Activated B cell treated with CpG ODN at 0.5 μM for 24 hours (primary cell): ENCODE results near the gene GSTO1. TPM values are rescaled to one million over a fixed set of nuclear protein-coding genes. Genes with fewer than 3 reads are reported as not detected.
"Not testable (repeated sequence)": the region's sequence is repeated elsewhere in the genome, so short reads cannot be mapped to it uniquely, and the experiment has no call there.

ENCODE experiments used
- ATAC-seq: fragments of 200-7000 bp; cut with Tn5 transposase; one replicate; pipeline ENCODE4 v1.10.0; 2021; ENCODE audit warnings: low read depth, mild to moderate bottlenecking, moderate library complexity
- CTCF ChIA-PET: fragments of 350-600 bp; sonication (Branson Sonifier 250); formaldehyde crosslinking; loops from one replicate; lab custom pipeline; 2021; ENCODE audit warnings: antibody characterized with exemption; lab: Charles Lee
- POLR2A ChIA-PET: fragments of 350-600 bp; sonication (Branson Sonifier 250); formaldehyde crosslinking; loops from one replicate; lab custom pipeline; 2021; ENCODE audit warnings: antibody characterized with exemption; lab: Charles Lee
- DNase-seq: peaks from one replicate; pipeline ENCODE4 v3.0.0; 2022
- H3K27ac Mint-ChIP-seq: one replicate; pipeline ENCODE4 v1.8.0; 2020; ENCODE audit warnings: mixed read lengths
- H3K27me3 Mint-ChIP-seq: one replicate; pipeline ENCODE4 v1.8.0; 2021; ENCODE audit warnings: mixed read lengths
- H3K36me3 Mint-ChIP-seq: one replicate; pipeline ENCODE4 v1.8.0; 2021; ENCODE audit warnings: low read depth, mixed read lengths
- H3K4me1 Mint-ChIP-seq: one replicate; pipeline ENCODE4 v1.8.0; 2021; ENCODE audit warnings: mixed read lengths
- H3K4me3 Mint-ChIP-seq: one replicate; pipeline ENCODE4 v1.8.0; 2020; ENCODE audit warnings: mild to moderate bottlenecking, mixed read lengths
- H3K9me3 Mint-ChIP-seq: one replicate; pipeline ENCODE4 v1.8.0; 2020; ENCODE audit warnings: mixed read lengths
- CTCF ChIP-seq: fragments of 200-600 bp; IDR thresholded peaks from one replicate; pipeline ENCODE4 v1.8.0; 2022; ENCODE audit warnings: antibody characterized with exemption, mild to moderate bottlenecking
- intact Hi-C: fragments of 100-400 bp; cut with micrococcal nuclease; formaldehyde crosslinking; loops from one replicate; pipeline ENCODE4 v1.15.1; 2024
- total RNA-seq: library from RNA; stranded (reverse); gene quantifications from 2 replicates; pipeline ENCODE4 v1.2.3, GENCODE V29; 2022

The GSTO1 gene
- total RNA-seq, 1 donor from 2014 or later: 43.0 TPM

GRCh38 chr10:104243512-104243911 is 11.2 kb upstream of the GSTO1 start:
- no peak overlapping the region for H3K4me3 Mint-ChIP-seq
- DNase-seq: no peak

DNA sequence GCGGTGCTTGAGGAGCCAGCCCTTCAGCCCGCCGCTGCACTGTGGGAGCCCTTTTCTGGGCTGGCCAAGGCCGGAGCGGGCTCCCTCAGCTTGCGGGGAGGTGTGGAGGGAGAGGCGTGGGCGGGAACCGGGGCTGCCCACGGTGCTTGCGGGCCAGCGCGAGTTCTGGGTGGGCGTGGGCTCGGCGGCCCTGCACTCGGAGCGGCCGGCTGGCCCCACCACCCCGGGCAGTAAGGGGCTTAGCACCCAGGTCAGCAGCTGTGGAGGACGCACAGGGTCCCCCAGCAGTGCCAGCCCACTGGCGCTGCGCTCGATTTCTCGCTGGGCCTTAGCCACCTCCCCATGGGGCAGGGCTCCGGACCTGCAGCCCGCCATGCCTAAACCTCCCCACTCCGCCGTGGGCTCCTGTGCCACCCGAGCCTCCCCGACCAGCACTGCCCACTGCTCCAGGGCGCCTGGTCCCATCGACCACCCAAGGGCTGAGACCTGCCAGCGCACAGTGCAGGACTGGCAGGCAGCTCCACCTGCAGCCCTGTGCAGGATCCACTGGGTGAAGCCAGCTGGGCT is 9.5 kb upstream of the GSTO1 start:
- Mint-ChIP-seq H3K27me3 (peaks cover 22% of the 10 kb centered on the region), H3K36me3 (no peaks in the 10 kb centered on the region), H3K4me1 (no peaks in the 10 kb centered on the region), H3K4me3 (no peak overlapping the region), H3K9me3 (no peaks in the 10 kb centered on the region), H3K27ac (no peak overlapping the region)
- intact Hi-C loops: no loop called here
- TF ChIP-seq CTCF: no peak
- ATAC-seq (no peak), DNase-seq (no peak)
- CTCF ChIA-PET: no interaction called here
- POLR2A ChIA-PET: no interaction called here

More at GRCh38 chr10:104243512-104243911, 11.2 kb upstream of the GSTO1 start:
- ATAC-seq: no peak
- Mint-ChIP-seq H3K36me3 (no peaks in the 10 kb centered on the region), H3K4me1 (no peaks in the 10 kb centered on the region), H3K27me3 (peaks cover 15% of the 10 kb centered on the region), H3K27ac (no peak overlapping the region), H3K9me3 (no peaks in the 10 kb centered on the region)
- ChIA-PET POLR2A (no interaction called here), CTCF (no interaction called here)
- TF ChIP-seq CTCF: no peak
- intact Hi-C loops: no loop called here

DNA sequence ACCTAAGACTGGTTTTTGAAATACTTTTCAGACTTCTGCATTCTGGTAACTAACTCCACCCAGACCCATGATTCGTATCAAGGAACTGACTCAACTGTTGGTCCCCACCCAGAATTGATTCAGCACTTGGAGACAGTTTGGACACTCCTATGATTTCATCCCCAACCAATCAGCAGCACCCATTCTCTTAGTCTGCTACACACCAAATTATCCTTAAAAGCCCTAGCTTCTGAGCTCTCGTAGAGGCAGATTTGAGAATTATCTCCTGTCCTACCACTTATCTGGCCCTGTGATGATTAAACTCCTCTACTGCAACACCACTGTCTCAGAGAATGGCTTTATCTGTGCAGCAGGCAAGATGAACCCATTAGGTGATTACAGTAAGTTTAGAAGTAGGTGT is 7.7 kb upstream of the GSTO1 start:
- ATAC-seq: no peak
- Mint-ChIP-seq H3K4me3 (no peak overlapping the region), H3K9me3 (no peaks in the 10 kb centered on the region), H3K27me3 (peaks cover 19% of the 10 kb centered on the region), H3K36me3 (no peaks in the 10 kb centered on the region), H3K27ac (no peak overlapping the region), H3K4me1 (no peaks in the 10 kb centered on the region)
- no peak for DNase-seq
- ChIA-PET CTCF (interaction anchor here (1.2 kb wide), 1 partner anchor 28 kb away, joined by 3 read pairs; no protein-coding TSS in a partner anchor), POLR2A (no interaction called here)
- no peak for TF ChIP-seq CTCF
- intact Hi-C loops: no loop called here

- ATAC-seq (no peak), DNase-seq (no peak)
- Mint-ChIP-seq H3K4me3 (no peak overlapping the region), H3K27me3 (peaks cover 21% of the 10 kb centered on the region), H3K9me3 (no peaks in the 10 kb centered on the region), H3K27ac (no peak overlapping the region), H3K36me3 (no peaks in the 10 kb centered on the region), H3K4me1 (no peaks in the 10 kb centered on the region)
- TF ChIP-seq CTCF: no peak
- ChIA-PET POLR2A (no interaction called here), CTCF (interaction anchor here (1.2 kb wide), 1 partner anchor 27 kb away, joined by 3 read pairs; no protein-coding TSS in a partner anchor)
- intact Hi-C loops: no loop called here
Measured at GRCh38 chr10:104247513-104248146, 7.1 kb upstream of the GSTO1 start.

DNA sequence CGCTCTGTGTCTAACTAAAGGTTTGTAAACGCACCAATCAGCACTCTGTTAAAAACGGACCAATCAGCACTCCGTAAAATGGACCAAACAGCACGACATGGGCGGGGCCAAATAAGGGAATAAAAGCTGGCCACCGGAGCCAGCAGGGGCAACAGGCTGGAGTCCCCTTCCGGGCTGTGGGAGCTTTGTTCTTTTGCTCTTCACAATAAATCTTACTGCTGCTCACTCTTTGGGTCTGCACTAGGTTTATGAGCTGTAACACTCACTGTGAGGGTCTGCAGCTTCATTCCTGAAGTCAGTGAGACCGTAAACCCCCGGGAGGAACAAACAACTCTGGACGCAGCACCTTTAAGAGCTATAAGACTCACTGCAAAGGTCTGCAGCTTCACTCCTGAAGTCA is 5.8 kb upstream of the GSTO1 start:
- ATAC-seq, H3K27ac Mint-ChIP-seq, DNase-seq, intact Hi-C loops, H3K9me3 Mint-ChIP-seq, H3K36me3 Mint-ChIP-seq, H3K4me3 Mint-ChIP-seq, H3K4me1 Mint-ChIP-seq, CTCF ChIA-PET, POLR2A ChIA-PET: not testable (repeated sequence)
- peaks cover 17% of the 10 kb centered on the region for H3K27me3 Mint-ChIP-seq
